Keratinocyte (primary cell): ENCODE data around the gene SCAND1. TPM values are rescaled to one million over a fixed set of nuclear protein-coding genes. Genes with fewer than 3 reads are reported as not detected.
A peak's percentile ranks its signal among the peaks of the same experiment; 100 is the strongest.

Source experiments
- DNase-seq: peaks from one replicate; pipeline ENCODE4 v3.0.0-alpha.2; 2011; ENCODE audit warnings: low read depth, missing footprints, low spot score
- FAIRE-seq: peaks from 2 replicates; lab custom pipeline; 2011; peaks lifted over from hg19 to GRCh38; lab: Jason Lieb, UNC
- H2AFZ ChIP-seq: 2 replicates; pipeline ENCODE4 v1.6.0; 2012; ENCODE audit warnings: low read length, control low read depth, inconsistent platforms; ENCODE audit not compliant: control insufficient read depth
- H3K27ac ChIP-seq: 2 replicates; pipeline ENCODE4 v1.5.1; 2011; ENCODE audit warnings: low read length; ENCODE audit not compliant: control insufficient read depth, insufficient read depth
- H3K27me3 ChIP-seq: 3 replicates; pipeline ENCODE4 v1.6.0; 2011; ENCODE audit warnings: low read length; ENCODE audit not compliant: control insufficient read depth, insufficient read depth; ENCODE audit errors: extremely low read depth
- H3K36me3 ChIP-seq, 2 experiments: 2 replicates in 1 of 2; 3 replicates in 1 of 2; pipeline ENCODE4 v1.5.1; 2011; ENCODE audit warnings: low read length in 2 of 2, mild to moderate bottlenecking in 1 of 2; ENCODE audit not compliant: control insufficient read depth in 2 of 2, insufficient read depth in 2 of 2; ENCODE audit errors: extremely low read depth in 1 of 2
- H3K4me1 ChIP-seq: 3 replicates; pipeline ENCODE4 v1.5.1; 2011; ENCODE audit warnings: low read length; ENCODE audit not compliant: control insufficient read depth, insufficient read depth; ENCODE audit errors: extremely low read depth
- H3K4me2 ChIP-seq: 3 replicates; pipeline ENCODE4 v1.6.0; 2011; ENCODE audit warnings: low read depth, low read length; ENCODE audit not compliant: control insufficient read depth, insufficient read depth; ENCODE audit errors: extremely low read depth
- H3K4me3 ChIP-seq, 3 experiments: fragments of 200-600 bp in 1 of 3; sonication (generic) in 1 of 3; 2 replicates in 2 of 3; 3 replicates in 1 of 3; pipeline ENCODE4 v1.5.1; 2011 to 2016; ENCODE audit warnings: low read length in 3 of 3, mild to moderate bottlenecking in 3 of 3, control low read depth in 2 of 3, inconsistent platforms in 1 of 3, low read depth in 1 of 3, mixed read lengths in 1 of 3, mixed run types in 1 of 3, moderate library complexity in 1 of 3; ENCODE audit not compliant: control insufficient read depth in 2 of 3, insufficient read depth in 2 of 3; ENCODE audit errors: extremely low read depth in 1 of 3
- H3K79me2 ChIP-seq: 2 replicates; pipeline ENCODE4 v1.6.0; 2012; ENCODE audit warnings: low read length; ENCODE audit not compliant: control insufficient read depth, insufficient read depth
- H3K9ac ChIP-seq: 3 replicates; pipeline ENCODE4 v1.6.0; 2011; ENCODE audit warnings: low read length; ENCODE audit not compliant: control insufficient read depth, insufficient read depth; ENCODE audit errors: extremely low read depth
- H3K9me1 ChIP-seq: 3 replicates; pipeline ENCODE4 v1.6.0; 2011; ENCODE audit warnings: low read length; ENCODE audit not compliant: control insufficient read depth, insufficient read depth; ENCODE audit errors: extremely low read depth
- H3K9me3 ChIP-seq: 2 replicates; pipeline ENCODE4 v1.5.1; 2012; ENCODE audit warnings: low read depth, low read length; ENCODE audit not compliant: control insufficient read depth
- H4K20me1 ChIP-seq: 3 replicates; pipeline ENCODE4 v1.6.0; 2011; ENCODE audit warnings: low read length; ENCODE audit not compliant: control insufficient read depth, insufficient read depth; ENCODE audit errors: extremely low read depth
- CTCF ChIP-seq, 3 experiments: IDR thresholded peaks in 1 of 3; conservative IDR thresholded peaks in 1 of 3; optimal IDR thresholded peaks in 1 of 3; 2 replicates in 2 of 3; 3 replicates in 1 of 3; pipeline versions ENCODE3 to v1.5.1; 2011; ENCODE audit warnings: low read length in 3 of 3, mild to moderate bottlenecking in 3 of 3, moderate library complexity in 2 of 3, control low read depth in 1 of 3, inconsistent platforms in 1 of 3; ENCODE audit not compliant: insufficient read depth in 2 of 3; ENCODE audit errors: extremely low read depth in 1 of 3
- EZH2 ChIP-seq: IDR thresholded peaks from one replicate; pipeline ENCODE4 v1.6.1; 2012; ENCODE audit warnings: inconsistent platforms, mild to moderate bottlenecking, low read length, moderate library complexity
- dilution Hi-C: fragments of 300-500 bp; cut with MboI; formaldehyde crosslinking; loops from one replicate; pipeline ENCODE4 v1.7.0; 2020; ENCODE audit warnings: low sequenced_read_pairs; ENCODE audit not compliant: extremely low pct_ligation_motif_present
- polyA minus RNA-seq, 3 experiments: library from RNA; depleted of rRNA, polyadenylated mRNA; stranded (reverse); fragments of >200 nt; gene quantifications; 1 replicate in 1 of 3; 2 replicates in 1 of 3; 3 replicates in 1 of 3; pipeline ENCODE4 v1.2.3, GENCODE V29; 2011
- polyA plus RNA-seq, 5 experiments: library from polyadenylated mRNA; depleted of rRNA in 3 of 5; stranded (reverse) in 3 of 5; stranded (forward) in 1 of 5; unstranded in 1 of 5; fragments of >200 nt; gene quantifications; 1 replicate in 1 of 5; 2 replicates in 3 of 5; 3 replicates in 1 of 5; pipeline versions ENCODE4 v1.2.1 to v1.2.3, GENCODE V29; 2011 to 2012; ENCODE audit warnings: missing spikeins in 2 of 5, low read depth in 1 of 5, low replicate concordance in 1 of 5

The SCAND1 gene
- polyA plus RNA-seq (5.8 to 11.7 TPM (median 10.5 TPM) in 3 replicates), polyA minus RNA-seq (1.0 to 4.0 TPM (median 3.1 TPM) in 3 replicates)
- polyA plus RNA-seq (2011; ENCODE audit: low read depth) = 2.2 TPM
- polyA plus RNA-seq (2011; cell fraction: cytosol; rRNA removed) = 9.5 and 27.0 TPM in 2 replicates
- 9.2 and 13.0 TPM in 2 replicates for polyA plus RNA-seq (2011; cell fraction: nucleus; rRNA removed)
- 12.4 and 25.7 TPM in 2 replicates for polyA plus RNA-seq (2012; ENCODE audit: low replicate concordance)
- polyA minus RNA-seq (2011; cell fraction: cytosol; rRNA and poly(A)+ RNA removed) = 42.2 TPM
- 3.3 and 3.7 TPM in 2 replicates for polyA minus RNA-seq (2011; cell fraction: nucleus; rRNA and poly(A)+ RNA removed)

- Histone ChIP-seq H3K9me1 (no peaks in the 10 kb centered on the region), H3K27me3 (no peaks in the 10 kb centered on the region), H3K36me3 (no peaks in the 10 kb centered on the region), H2AFZ (peak within 1 kb of the TSS; percentile 87), H3K27ac (peak within 1 kb of the TSS; percentile 95), H4K20me1 (no peaks in the 10 kb centered on the region), H3K79me2 (peaks cover 22% of the 10 kb centered on the region), H3K9me3 (no peaks in the 10 kb centered on the region), H3K4me1 (peaks cover 11% of the 10 kb centered on the region), H3K4me2 (peak within 1 kb of the TSS; percentile 95), H3K4me3 (peak within 1 kb of the TSS; percentile 79 to 90 (median 86)), H3K9ac (peak within 1 kb of the TSS; percentile 98)
- dilution Hi-C loops = no loop called here
- DNase-seq (peak; percentile 92), FAIRE-seq (peak; percentile 17)
- TF ChIP-seq EZH2 = no peak
- peak; percentile 95 to 100 (median 97) for TF ChIP-seq CTCF (optimal IDR thresholded peaks at IDR 0.05 in 1 of 3, IDR thresholded peaks at IDR 0.05 in 1 of 3, conservative IDR thresholded peaks at IDR 0.05 in 1 of 3; ENCODE audit: extremely low read depth in 1 of 3, insufficient read depth in 2 of 3, low read length in 3 of 3)
Measured at GRCh38 chr20:35954200-35954906, at the start of gene SCAND1. SCAND1 (minus strand) TSS chr20:35954502; CDS start chr20:35954284, 218 bp downstream.

GRCh38 chr20:36004045-36004444 lies 49.7 kb upstream of the SCAND1 start:
- H3K9me1 ChIP-seq = no peaks in the 10 kb centered on the region
- no peak for DNase-seq
- no peak overlapping the region for H3K4me2 ChIP-seq
- H3K36me3 ChIP-seq = no peaks in the 10 kb centered on the region
- no peaks in the 10 kb centered on the region for H4K20me1 ChIP-seq
- H3K4me1 ChIP-seq = no peaks in the 10 kb centered on the region
- no peaks in the 10 kb centered on the region for H3K27me3 ChIP-seq
- no peak overlapping the region for H2AFZ ChIP-seq
- H3K9ac ChIP-seq = no peak overlapping the region
- H3K9me3 ChIP-seq = no peaks in the 10 kb centered on the region
- dilution Hi-C loops = no loop called here
- no peaks in the 10 kb centered on the region for H3K79me2 ChIP-seq
- H3K27ac ChIP-seq = no peak overlapping the region
- TF ChIP-seq EZH2 = no peak
- TF ChIP-seq CTCF (optimal IDR thresholded peaks at IDR 0.05 in 1 of 3, IDR thresholded peaks at IDR 0.05 in 1 of 3, conservative IDR thresholded peaks at IDR 0.05 in 1 of 3; ENCODE audit: extremely low read depth in 1 of 3, insufficient read depth in 2 of 3, low read length in 3 of 3) = no peak
- FAIRE-seq = no peak
- no peak overlapping the region for H3K4me3 ChIP-seq
